IPS-NIHi7 (cell line): ENCODE results near the gene CEP83.

ENCODE experiments used
- DNase-seq: peaks from one replicate; pipeline ENCODE4 v3.0.0; 2012; ENCODE audit warnings: mixed read lengths; ENCODE audit errors: extremely low spot score

CEP83 gene

GRCh38 chr12:94269316-94269999 lies 190.2 kb downstream of the CEP83 start:
- DNase-seq, result no peak

- DNase-seq, result no peak
These were observed 191.7 kb downstream of the CEP83 start for GRCh38 chr12:94267921-94268471.

DNA sequence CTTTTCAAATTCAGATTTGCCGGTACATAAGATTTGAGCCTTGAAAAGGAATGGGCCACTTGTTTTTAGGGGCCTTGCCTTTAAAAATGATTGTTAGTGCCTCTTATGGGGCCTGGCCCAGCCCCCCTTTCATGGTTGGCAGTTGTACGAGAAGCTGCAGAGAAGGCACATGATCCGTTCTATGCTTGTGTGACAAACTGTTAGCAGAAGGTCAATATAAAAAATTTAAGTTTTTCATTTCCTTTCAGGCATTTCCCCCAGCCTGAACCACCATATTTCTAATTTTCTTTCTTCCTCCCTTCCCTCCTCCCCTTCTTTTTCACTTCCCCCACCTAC lies 192.2 kb downstream of the CEP83 start:
- no peak for DNase-seq

GRCh38 chr12:94266796-94267536 lies 192.7 kb downstream of the CEP83 start:
- no peak for DNase-seq

DNA sequence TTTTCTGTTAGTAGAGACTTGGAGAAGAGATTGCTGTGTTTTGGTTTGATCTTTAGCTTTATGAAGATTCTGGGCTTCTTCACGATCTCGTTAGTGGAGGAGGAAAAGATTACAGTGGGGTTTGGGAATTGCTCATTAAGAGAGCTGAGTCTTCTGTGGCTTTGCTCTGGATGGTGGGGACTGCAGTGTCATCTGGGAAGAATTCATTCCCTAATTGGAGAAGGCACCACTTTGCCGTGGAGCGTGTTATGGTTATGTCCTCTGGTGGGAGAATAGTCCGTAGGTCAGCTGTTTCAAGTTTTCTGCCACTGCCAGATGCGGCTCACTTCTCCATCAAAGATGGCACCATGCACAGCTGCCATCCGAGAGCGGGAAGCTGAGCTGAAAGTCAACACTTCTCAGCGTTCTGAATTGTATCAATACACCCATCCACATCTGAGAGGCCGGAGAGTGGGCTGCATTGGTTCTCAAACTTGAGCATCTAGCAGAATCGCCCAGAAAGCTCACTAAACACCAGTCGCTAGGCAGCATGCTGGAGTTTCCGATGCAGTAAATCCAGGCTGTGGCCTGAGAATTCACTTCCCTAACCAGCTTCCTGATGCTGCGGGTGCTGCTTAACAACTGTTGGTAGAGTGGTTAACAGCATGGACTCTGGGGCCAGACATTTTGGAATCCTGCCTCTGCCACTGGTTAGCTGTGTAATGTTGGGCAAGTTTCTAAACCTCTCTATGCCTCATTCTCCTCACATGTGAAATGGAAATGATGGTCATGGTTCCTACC lies 193.5 kb downstream of the CEP83 start:
- DNase-seq, result no peak

- DNase-seq, result no peak
These were observed 194.1 kb downstream of the CEP83 start for GRCh38 chr12:94265539-94265938.

DNA sequence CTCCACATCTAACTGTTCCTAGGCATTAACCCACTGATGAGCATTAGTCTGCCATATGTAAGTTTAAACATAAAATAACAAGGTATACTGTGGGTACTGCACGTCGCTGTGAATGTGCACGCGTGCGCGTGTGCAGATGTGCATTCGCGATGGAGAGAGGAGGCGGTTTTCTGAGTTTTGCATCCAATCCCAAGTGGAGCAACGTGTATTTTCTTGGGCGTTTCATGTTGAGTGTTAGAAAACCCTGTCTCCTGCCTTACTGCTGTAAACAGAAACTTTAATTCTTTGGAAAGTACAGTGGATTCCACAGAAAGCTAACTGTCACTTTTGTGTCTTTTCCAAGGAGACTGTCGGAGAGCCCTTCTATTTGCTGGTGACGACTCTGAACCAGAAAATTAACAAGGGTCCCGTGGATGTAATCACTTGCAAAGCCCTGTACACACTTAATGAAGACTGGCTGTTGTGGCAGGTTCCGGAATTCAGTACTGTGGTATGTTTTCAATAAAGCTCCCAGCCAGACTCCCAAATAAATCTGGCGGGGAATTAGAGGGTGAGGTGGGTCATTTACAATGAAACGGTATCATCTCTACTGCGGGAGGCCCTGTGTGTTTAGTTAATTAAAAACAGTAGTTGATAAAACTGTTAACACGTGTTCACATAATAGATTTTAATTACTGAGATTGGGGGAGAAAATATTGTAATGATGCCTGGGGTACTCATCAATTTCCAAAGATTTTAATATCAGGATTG lies 194.8 kb downstream of the CEP83 start:
- DNase-seq, result no peak

DNA sequence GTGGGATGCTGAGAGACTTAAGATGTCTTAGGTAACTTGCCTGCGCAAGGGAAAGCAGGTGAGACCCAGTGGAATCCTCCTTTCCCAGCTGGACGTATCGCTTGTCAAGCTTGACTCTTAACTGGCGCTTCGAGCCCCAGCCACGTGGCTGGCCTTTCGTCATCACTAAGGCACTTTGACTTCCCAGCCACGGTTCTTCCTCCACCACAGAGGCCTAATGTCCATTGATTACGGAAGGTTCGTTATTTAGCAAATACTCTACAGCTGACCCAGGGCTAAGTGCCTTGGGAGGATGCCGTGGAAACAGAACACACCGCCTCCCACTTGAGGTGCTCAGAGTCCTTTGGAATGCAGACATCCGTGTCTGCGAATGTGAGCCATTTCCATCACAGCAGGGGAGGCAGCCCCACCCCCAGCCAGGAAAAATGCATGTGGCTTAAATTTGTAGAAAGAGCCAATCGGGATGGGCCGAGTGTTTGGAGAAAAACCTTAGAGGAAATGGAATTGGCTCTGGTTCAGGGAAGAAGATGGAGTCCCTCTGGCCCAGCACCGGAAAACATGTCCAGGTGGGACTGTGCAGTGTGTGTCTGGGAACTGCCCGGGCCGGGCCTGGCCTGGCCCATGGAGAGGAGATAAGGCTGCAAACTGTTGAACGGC lies 195.6 kb downstream of the CEP83 start:
- DNase-seq, result peak; percentile 68

DNA sequence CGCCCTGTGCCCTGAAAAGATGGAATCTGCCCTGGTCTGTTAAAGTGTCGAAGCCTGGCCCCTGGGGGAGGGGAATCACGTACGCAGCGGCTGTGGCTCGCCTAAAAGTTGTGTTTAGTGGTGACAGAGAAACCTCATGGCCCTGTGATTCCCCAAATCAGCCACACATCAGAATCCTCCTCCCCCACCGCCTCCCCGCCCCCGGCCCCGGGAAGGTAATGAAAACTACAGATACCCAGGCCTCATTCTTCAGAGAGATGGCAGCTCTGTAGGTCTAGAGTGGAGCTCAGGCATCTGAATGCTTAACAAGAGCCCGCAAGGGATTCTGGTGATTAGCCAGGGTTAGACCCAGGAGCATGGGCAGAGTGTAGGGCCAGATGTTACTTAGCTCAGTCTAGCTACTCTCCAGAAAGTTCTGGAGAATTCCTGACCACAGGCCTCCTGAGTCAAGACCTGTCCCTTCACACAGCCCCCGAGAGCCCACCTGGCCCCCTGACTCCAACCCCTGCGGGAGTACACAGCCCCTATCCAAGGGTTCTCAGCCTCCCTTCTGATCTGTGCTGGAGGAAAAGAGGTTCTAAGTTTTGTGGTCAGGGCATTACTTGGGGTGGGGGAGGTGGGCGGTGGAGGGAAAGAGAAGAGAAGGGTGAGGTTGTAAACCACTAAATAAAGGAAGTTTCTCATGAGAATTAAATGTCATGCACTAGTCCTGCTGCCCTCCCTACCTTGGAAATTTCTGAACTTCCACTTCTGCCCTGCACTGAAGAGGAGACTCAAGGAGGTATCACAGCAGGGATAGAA lies 196.5 kb downstream of the CEP83 start:
- DNase-seq, result no peak

- no peak for DNase-seq
These were observed 197.2 kb downstream of the CEP83 start for GRCh38 chr12:94262228-94263010.

DNA sequence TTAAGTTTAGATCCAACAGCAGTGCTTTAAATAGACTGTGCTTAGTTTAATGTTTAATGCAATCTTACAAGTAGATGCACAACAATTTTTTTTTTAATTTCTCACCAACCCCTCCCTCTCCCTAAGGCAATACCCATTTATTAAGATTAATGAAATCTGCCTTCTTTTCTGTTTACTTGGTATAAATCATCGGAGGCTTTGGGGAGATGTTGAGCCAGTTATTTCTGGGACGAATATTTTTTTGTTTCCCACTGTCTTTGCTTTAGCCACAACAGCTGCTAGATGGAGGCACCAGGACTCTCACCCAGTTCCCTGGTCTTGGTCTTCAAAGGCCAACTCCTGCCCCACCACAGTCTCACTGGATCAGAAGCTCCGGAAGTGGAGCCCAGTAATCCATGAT lies 197.9 kb downstream of the CEP83 start:
- DNase-seq, result no peak

GRCh38 chr12:94261119-94261518 lies 198.5 kb downstream of the CEP83 start:
- DNase-seq, result peak; percentile 64

DNA sequence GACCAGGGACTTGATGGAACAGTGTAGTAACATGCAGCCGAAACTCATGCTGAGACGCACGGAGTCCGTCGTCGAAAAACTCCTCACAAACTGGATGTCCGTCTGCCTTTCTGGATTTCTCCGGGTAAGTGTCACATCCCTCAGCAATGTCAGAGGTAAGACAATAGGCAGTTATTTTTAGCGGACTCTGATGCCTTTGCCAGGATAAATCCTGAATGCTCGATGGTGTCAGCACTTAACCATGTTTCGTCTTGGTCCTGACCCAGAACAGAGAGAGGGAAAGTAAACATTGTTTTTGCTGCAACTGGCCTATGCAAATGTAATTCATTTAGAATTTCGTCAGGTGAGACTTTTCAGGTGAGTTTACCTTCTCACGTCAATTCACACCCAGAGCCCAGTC lies 198.9 kb downstream of the CEP83 start:
- DNase-seq, result no peak

- DNase-seq, result no peak
These were observed 199.7 kb downstream of the CEP83 start for GRCh38 chr12:94260017-94260416.

GRCh38 chr12:94258593-94258992 lies 201.1 kb downstream of the CEP83 start:
- DNase-seq, result no peak
